GM21737 (cell line): ENCODE results near the gene CATSPER1.
"Not testable (repeated sequence)": the region's sequence is repeated elsewhere in the genome, so short reads cannot be mapped to it uniquely, and the experiment has no call there.

Source experiments
- ATAC-seq: cut with Tn5 transposase; IDR thresholded peaks from one replicate; pipeline ENCODE4 v1.9.1; 2021; ENCODE audit warnings: mild to moderate bottlenecking, moderate library complexity; ENCODE audit not compliant: unreplicated experiment

Gene CATSPER1

DNA sequence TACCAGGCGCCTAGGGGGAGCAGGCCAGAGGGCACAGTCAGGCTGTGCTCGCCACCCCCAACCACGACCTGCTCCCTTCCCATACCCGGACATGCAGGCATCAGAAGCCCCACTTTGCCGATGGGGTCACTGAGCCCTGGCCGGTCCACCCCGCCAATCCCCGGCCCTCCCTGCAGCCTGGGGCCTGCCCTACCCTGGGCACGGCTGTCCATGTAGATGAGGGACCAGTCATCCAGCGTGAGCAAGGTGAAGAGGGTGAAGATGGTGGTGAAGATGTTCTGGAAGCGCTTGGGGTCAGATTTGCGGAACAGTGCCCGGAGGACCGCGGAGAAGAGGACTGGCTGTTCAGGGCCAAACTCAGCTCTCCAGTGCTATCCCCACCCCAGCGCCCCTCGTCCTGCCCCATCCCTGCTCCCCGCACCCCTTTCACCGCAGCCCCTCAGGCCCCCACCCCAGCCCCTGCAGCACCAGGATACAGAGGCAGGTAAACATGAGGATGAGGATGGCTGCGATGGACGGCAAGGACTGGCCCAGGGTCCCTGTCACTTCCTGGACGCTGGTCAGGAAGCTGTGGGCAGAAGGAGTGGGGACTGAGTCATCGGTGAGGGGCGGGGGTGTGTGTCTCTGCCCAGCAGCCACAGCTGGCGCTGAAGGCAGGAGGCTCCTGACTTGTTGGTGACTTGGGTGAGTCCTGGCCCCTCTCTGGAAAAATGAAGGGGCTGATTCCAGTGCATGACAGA, 5.5 kb downstream of the CATSPER1 start:
- no peak for ATAC-seq

GRCh38 chr11:66020212-66020611, 6.1 kb downstream of the CATSPER1 start:
- no peak for ATAC-seq

GRCh38 chr11:66017321-66017720, 9.0 kb downstream of the CATSPER1 start:
- ATAC-seq = no peak

- no peak for ATAC-seq
These were observed 9.5 kb downstream of the CATSPER1 start for GRCh38 chr11:66016793-66017177.

DNA sequence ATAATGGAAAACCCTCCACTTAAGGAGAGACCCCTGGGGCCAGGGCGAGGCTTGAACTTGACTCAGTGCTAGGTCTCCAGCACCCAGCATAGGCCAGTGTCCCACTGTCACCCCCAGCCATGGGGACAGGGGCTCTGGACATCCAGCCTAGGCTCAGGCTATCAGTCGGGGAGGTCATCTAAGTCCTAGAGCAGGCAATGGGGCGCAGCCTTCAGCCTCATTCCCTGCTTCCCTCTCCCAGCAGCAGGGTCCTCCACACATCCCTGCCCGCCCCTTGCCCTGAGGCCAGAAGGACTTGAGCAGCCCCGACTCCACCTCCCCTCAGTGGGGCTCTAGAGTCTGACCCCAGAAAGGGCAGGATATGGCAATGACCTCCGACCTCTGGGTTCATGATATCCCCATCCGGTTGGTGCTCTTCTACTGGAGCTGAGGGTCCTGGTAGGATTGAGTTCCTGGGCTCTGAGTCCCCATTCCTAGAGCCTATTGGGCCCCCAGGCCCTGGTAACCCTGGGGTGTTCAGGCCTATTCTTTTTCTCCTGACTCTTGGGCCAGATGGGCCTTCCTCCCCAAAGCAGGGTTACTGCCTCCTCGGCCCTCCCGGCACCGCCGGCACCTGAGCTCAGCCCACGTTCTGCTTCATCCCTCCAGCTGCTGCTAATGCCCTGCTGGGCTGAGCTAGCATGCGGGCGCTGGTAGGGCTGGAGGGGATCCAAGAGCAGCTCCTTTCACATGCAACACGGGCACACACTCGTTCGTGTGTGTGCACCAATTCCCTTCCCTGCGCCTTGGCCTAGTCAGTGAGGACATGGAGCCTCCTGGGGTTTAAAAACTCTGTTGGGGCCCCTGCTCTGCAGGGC, 10.1 kb downstream of the CATSPER1 start:
- ATAC-seq = no peak

GRCh38 chr11:66015454-66015881, 10.8 kb downstream of the CATSPER1 start:
- ATAC-seq = no peak

DNA sequence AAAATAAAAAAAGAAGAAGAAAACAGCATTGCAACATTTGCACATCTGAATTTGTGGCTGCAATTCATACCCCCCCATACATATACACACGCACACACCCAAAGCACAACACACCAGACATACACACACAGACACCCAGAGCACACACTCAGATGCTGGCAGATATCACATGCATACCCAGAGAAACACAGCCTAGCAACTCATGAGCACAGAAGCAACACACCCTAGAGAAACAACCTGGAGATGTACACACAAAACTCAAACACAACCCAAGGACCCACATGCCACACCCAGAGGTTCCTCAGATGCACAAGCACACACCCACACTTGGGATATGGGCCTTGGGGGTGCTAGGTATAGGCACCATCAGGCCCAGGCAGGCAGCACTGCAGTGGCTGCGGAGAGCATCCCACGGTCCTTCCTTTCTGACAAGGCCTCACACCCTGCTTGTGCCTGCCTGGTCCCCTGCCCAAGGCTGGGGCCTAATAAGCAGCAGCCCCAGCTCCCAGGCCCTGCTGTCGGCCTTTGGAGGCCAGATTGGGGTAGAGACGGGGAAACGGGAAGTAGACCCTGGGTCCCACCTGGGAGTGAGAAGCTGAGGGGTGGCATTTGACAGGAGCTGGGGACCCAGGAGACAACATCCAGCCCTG, 11.3 kb downstream of the CATSPER1 start:
- ATAC-seq = no peak

- ATAC-seq = no peak
These were observed 12.5 kb downstream of the CATSPER1 start for GRCh38 chr11:66013762-66014100.

- ATAC-seq = no peak
These were observed 13.1 kb downstream of the CATSPER1 start for GRCh38 chr11:66012946-66013761.

DNA sequence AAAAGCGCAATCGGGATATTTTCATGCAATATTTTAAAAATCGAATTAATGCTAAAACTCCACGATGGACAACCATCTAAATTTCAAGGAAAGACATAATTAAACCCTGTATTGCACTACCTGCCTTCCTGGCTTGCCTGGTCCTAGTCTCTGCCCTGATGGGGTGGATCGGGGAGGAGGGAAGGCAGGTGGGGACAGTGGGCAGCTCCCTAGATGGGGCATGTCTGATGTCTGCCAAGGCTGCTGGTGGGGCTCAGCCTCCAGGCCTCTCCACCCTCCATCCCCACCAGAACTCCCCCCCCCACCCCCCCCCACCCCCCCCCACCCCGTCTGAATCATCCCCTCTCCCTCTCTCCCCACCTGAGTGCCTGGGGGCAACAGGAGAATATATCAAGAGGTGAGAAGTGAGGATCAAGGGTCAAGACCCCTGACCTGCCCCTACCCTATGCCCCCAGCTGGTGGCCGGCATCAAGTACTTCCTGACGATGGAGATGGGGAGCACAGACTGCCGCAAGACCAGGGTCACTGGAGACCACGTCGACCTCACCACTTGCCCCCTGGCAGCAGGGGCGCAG, 13.8 kb downstream of the CATSPER1 start:
- no peak for ATAC-seq

DNA sequence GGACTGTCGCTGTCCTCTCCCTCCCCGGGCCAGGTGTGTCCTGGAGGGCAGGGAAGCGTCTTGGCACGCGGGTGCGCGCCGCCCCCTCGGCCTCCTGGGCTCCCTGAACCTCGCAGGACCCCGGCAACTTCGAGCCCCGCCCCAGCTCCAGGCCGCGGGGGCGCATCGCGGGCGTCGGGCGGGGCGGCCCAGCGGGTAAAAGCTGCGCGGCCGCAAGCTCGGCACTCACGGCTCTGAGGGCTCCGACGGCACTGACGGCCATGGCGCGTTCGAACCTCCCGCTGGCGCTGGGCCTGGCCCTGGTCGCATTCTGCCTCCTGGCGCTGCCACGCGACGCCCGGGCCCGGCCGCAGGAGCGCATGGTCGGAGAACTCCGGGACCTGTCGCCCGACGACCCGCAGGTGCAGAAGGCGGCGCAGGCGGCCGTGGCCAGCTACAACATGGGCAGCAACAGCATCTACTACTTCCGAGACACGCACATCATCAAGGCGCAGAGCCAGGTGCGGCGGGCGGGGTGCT, 14.4 kb downstream of the CATSPER1 start, which contains the start of gene CST6:
Gene CST6, plus strand, starts transcription at position 224 of the 519 bp plus-strand sequence. Its CDS starts 37 bp downstream, at position 261.
- no peak for ATAC-seq

DNA sequence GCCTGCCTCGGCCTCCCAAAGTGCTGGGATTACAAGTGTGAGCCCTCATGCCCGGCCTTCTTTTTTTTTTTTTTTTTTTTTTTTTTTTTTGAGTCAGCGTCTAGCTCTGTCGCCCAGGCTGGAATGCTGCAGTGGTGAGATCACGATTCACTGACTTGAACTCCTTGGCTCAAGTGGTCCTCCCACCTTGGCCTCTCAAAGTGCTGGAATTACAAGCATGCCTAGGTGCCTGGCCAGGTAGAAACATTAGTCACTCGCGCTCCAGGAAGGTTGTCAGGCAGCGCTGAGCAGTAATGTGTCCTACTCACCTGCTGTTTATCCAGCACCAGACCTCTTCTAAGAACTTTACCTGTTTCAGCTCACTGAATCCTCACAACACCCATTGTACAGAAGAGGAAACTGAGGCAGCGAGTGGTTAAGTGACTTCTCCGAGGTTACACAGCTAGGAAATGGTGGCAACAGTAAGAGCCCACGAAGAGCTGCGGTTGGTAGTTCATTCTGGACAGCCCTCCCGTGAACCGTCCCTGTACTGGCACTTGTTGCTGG, 15.0 kb downstream of the CATSPER1 start:
- ATAC-seq = no peak

GRCh38 chr11:66010036-66010435, 16.2 kb downstream of the CATSPER1 start:
- not testable (repeated sequence) for ATAC-seq

DNA sequence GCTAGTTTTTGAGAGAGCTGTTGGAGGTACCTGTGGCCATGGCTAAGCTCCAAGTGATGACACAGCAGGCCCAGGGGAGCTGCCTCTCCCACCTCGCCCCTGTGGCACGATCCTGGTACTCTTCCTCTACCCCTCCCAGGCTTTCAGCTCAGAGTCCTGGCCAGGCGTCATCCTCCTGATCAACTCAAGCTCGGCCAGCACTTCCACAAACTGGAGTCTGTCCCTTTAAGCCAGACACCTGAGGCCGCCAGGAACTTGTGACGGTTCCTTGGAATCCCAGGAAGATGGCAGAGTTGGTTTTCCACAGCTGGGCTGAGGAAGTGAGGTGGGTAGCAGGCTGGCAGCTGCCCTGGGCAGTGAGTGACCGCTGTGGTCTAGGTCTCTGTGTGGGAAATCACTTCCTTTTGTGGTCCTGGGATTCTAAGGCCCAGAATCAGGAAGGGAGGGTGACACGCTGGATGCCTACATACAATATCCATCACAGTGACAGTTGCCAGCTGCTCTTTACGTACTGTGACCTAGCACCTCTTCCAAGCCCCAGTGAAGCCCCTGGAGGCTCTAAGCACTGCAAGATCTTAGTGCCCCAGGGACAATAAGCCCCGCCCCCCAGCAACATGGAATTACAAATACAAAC, 17.7 kb downstream of the CATSPER1 start:
- ATAC-seq = no peak

DNA sequence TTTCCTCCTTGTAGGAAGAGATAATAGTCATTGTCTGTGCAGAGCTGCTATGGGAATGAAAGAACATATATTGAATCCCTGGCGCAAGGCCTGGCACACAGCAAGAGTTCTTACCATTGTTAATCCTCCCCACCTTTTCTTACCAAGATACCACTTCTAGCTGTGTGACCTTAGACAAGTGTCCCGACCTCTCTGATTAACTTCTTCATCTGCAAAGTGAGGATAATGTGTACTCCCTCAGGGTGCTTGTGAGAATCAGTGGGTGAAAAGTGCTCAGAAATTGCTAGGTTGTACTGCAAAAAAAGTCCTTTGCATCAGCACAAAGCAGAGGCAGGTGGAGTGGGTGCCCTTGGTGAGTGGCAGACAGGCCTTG, 18.2 kb downstream of the CATSPER1 start:
- ATAC-seq = no peak

DNA sequence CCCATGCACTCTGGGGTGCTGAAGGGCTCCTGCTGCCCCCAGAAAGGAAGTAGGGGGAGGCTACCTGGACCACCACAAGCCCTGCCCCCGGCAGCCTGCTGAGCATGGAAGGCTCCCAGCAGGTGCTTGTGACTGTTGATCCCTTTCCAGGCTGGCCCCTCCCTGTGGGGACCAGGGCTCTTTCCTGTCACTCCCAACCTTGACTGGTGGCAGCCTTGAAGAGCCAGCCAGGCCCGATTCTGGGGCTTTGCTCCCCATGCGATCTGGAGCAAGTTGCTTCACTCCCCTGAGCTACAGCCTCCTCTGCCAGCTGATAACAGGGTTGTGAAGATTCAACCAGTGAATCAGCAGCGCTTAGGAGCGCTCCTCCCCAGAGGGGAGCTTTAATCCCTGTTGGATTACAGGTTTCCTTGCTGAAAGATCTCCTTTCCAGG, 19.1 kb downstream of the CATSPER1 start:
- ATAC-seq = no peak

DNA sequence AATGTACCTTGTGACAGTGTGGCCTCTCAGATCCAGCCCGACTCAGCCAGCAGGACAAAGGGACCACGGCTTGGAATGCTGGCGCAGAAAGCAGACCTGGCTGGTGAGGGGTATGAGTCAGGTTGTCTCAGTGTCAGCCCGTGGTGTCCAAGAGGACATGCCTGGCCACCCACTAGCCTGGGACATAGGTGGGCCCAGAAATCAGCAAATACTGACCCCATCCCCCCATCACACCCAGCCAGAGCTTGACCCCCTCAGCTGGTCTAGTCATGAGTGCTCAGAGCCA, 19.4 kb downstream of the CATSPER1 start:
- no peak for ATAC-seq

GRCh38 chr11:66006134-66006890, 20.0 kb downstream of the CATSPER1 start:
- ATAC-seq = no peak

DNA sequence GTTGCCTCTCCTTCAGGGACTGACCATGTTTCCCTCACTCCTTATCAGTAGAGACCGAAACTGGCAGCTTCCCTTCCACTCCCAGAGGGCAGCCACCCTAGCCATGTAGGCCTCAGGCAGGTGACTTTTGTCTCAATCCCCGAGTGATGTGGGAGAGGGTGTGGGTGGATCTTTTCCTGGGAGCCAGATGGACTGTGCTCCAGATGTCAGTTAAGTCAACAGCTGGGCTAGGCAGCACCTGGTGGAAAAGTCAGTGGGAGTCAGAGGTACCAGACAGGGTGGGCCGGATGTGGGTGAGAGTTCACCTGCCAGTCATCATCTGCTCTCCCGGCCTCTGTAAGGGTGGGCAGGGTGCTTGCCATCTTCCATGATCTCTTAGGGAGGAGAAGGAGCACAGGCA, 22.1 kb downstream of the CATSPER1 start:
- no peak for ATAC-seq
